AG04450 (cell line): ENCODE data around the gene OAS3. TPM values are rescaled to one million over a fixed set of nuclear protein-coding genes. Genes with fewer than 3 reads are reported as not detected.

Experiments used
- CTCF ChIA-PET: fragments of 300-600, 350-600 bp; formaldehyde crosslinking; extraction: SDS; loops from one replicate; lab custom pipeline; 2022; ENCODE audit warnings: antibody characterized with exemption, inconsistent platforms; lab: Charles Lee
- POLR2A ChIA-PET: fragments of 350-600 bp; formaldehyde crosslinking; extraction: SDS; loops from one replicate; lab custom pipeline; 2021; ENCODE audit warnings: antibody characterized with exemption, inconsistent platforms; lab: Yijun Ruan, JAX
- DNase-seq: peaks from one replicate; pipeline ENCODE4 v3.0.0-alpha.2; 2011; ENCODE audit warnings: low read depth, low spot score
- H3K27ac ChIP-seq: one replicate; pipeline ENCODE4 v1.5.1; 2012; ENCODE audit warnings: low read depth, low read length, control low read depth
- H3K27me3 ChIP-seq: one replicate; pipeline ENCODE4 v1.6.0; 2012; ENCODE audit warnings: low read length; ENCODE audit not compliant: control insufficient read depth, insufficient read depth
- H3K4me3 ChIP-seq: 2 replicates; pipeline ENCODE4 v1.5.1; 2011; ENCODE audit warnings: mild to moderate bottlenecking, low read depth, low read length, control low read depth
- H3K9me3 ChIP-seq: 2 replicates; pipeline ENCODE4 v1.5.1; 2012; ENCODE audit warnings: low read length; ENCODE audit not compliant: control insufficient read depth, insufficient read depth
- polyA plus RNA-seq: library from polyadenylated mRNA; depleted of rRNA; stranded (reverse); fragments of >200 nt; gene quantifications from 2 replicates; pipeline ENCODE4 v1.2.3, GENCODE V29; 2011
- TF ChIP-seq, protein P1 (sequence below): IDR thresholded peaks from 2 replicates; pipeline ENCODE4 v1.5.1; 2011; ENCODE audit warnings: low read depth, low read length, control low read depth, inconsistent platforms

Gene OAS3
- polyA plus RNA-seq, 1 experiment, result 8.5 TPM

- no peak overlapping the region for H3K4me3 ChIP-seq
- no peak overlapping the region for H3K27ac ChIP-seq
- TF ChIP-seq, protein P1, sequence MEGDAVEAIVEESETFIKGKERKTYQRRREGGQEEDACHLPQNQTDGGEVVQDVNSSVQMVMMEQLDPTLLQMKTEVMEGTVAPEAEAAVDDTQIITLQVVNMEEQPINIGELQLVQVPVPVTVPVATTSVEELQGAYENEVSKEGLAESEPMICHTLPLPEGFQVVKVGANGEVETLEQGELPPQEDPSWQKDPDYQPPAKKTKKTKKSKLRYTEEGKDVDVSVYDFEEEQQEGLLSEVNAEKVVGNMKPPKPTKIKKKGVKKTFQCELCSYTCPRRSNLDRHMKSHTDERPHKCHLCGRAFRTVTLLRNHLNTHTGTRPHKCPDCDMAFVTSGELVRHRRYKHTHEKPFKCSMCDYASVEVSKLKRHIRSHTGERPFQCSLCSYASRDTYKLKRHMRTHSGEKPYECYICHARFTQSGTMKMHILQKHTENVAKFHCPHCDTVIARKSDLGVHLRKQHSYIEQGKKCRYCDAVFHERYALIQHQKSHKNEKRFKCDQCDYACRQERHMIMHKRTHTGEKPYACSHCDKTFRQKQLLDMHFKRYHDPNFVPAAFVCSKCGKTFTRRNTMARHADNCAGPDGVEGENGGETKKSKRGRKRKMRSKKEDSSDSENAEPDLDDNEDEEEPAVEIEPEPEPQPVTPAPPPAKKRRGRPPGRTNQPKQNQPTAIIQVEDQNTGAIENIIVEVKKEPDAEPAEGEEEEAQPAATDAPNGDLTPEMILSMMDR, result no peak
- H3K27me3 ChIP-seq, result no peaks in the 10 kb centered on the region
- POLR2A ChIA-PET, result interaction anchor here (0.6 kb wide), 1 partner anchor 438 kb away, joined by 3 read pairs; no protein-coding TSS in a partner anchor
- DNase-seq, result no peak
- CTCF ChIA-PET, result no interaction called here
- H3K9me3 ChIP-seq, result no peaks in the 10 kb centered on the region
Measured at GRCh38 chr12:112967858-112968257, 29.6 kb downstream of the OAS3 start.

DNA sequence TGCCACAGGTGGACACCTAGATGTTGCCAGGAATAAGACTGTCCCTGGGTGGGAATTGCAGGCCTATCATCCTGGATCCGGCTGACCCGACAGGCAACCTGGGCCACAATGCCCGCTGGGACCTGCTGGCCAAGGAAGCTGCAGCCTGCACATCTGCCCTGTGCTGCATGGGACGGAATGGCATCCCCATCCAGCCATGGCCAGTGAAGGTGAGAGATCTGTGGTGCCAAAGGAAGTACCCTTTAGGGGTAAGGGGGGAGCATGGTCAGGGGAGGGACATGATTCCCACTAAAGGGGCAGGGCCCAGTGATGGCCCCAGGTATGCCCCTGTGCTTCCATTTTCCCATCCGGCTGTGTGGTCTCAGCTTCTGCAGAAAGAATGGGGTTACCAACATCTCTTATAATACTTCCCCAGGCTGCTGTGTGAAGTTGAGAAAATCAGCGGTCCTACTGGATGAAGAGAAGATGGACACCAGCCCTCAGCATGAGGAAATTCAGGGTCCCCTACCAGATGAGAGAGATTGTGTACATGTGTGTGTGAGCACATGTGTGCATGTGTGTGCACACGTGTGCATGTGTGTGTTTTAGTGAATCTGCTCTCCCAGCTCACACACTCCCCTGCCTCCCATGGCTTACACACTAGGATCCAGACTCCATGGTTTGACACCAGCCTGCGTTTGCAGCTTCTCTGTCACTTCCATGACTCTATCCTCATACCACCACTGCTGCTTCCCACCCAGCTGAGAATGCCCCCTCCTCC is 31.5 kb downstream of the OAS3 start:
- ChIA-PET CTCF (interaction anchor here (0.9 kb wide), 1 partner anchor 23 kb away, joined by 5 read pairs; no protein-coding TSS in a partner anchor), POLR2A (no interaction called here)
- H3K9me3 ChIP-seq, result no peaks in the 10 kb centered on the region
- no peak overlapping the region for H3K27ac ChIP-seq
- H3K4me3 ChIP-seq, result no peak overlapping the region
- H3K27me3 ChIP-seq, result no peaks in the 10 kb centered on the region
- no peak for DNase-seq
- TF ChIP-seq, protein P1, result no peak

- ChIA-PET POLR2A (no interaction called here), CTCF (interaction anchor here (0.9 kb wide), 1 partner anchor 22 kb away, joined by 5 read pairs; no protein-coding TSS in a partner anchor)
- TF ChIP-seq, protein P1, result no peak
- H3K27me3 ChIP-seq, result no peaks in the 10 kb centered on the region
- DNase-seq, result no peak
- H3K4me3 ChIP-seq, result no peak overlapping the region
- H3K9me3 ChIP-seq, result no peaks in the 10 kb centered on the region
- H3K27ac ChIP-seq, result no peak overlapping the region
Measured at GRCh38 chr12:112970391-112970790, 32.1 kb downstream of the OAS3 start.

DNA sequence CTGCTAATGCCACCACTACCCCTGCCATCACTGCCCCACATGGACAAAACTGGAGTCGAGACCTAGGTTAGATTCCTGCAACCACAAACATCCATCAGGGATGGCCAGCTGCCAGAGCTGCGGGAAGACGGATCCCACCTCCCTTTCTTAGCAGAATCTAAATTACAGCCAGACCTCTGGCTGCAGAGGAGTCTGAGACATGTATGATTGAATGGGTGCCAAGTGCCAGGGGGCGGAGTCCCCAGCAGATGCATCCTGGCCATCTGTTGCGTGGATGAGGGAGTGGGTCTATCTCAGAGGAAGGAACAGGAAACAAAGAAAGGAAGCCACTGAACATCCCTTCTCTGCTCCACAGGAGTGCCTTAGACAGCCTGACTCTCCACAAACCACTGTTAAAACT is 33.0 kb downstream of the OAS3 start:
- POLR2A ChIA-PET, result no interaction called here
- no peak overlapping the region for H3K4me3 ChIP-seq
- no peaks in the 10 kb centered on the region for H3K9me3 ChIP-seq
- H3K27ac ChIP-seq, result no peak overlapping the region
- TF ChIP-seq, protein P1, result no peak
- CTCF ChIA-PET, result interaction anchor here (2.7 kb wide), 1 partner anchor 21 kb away, joined by 9 read pairs; no protein-coding TSS in a partner anchor
- no peak for DNase-seq
- no peaks in the 10 kb centered on the region for H3K27me3 ChIP-seq
